Left colon (tissue), 2 donors: ENCODE data around the gene SHISAL2A. TPM values are rescaled to one million over a fixed set of nuclear protein-coding genes. Genes with fewer than 3 reads are reported as not detected.

ENCODE experiments used
- ATAC-seq: fragments of 200-7000 bp; cut with Tn5 transposase; one replicate; pipeline ENCODE4 v1.9.1; 2020; ENCODE audit warnings: mild to moderate bottlenecking, moderate library complexity
- DNase-seq, 2 donors: peaks; one replicate each; pipeline ENCODE4 v3.0.0-alpha.2; 2020
- intact Hi-C, 2 donors: fragments of 100-400 bp; cut with DNase I in 1 of 2; cut with micrococcal nuclease in 1 of 2; formaldehyde crosslinking; loops; one replicate each; pipeline versions ENCODE4 v1.11.2 to v1.14.0; 2022; cut with DNase I, micrococcal nuclease
- total RNA-seq, 2 donors: library from RNA; stranded (reverse); fragmentation: NEBNext Ultra II Directional; extraction: Animal tissue kit (Norgen Biotek cat#: 25700); gene quantifications; one replicate each; pipeline ENCODE4 v1.2.1, GENCODE V29; 2021
- donor health status: DM: no; HTN: no; CAD: no.
- donor health status: DM: yes; HTN: yes; CAD: no.

Gene SHISAL2A
- total RNA-seq, 2 donors from 2014 or later = 0.34 to 0.45 TPM

GRCh38 chr1:52651904-52652303, 18.9 kb downstream of the SHISAL2A start:
- ATAC-seq (peak; percentile 71), DNase-seq (no peak)
- intact Hi-C loops = no loop called here

GRCh38 chr1:52653207-52653849, 20.4 kb downstream of the SHISAL2A start:
- DNase-seq (no peak), ATAC-seq (no peak)
- intact Hi-C loops = no loop called here

GRCh38 chr1:52654063-52654462, 21.1 kb downstream of the SHISAL2A start:
- DNase-seq = no peak
- intact Hi-C loops = no loop called here
- ATAC-seq = no peak

- ATAC-seq (no peak), DNase-seq (no peak)
- intact Hi-C loops = no loop called here
Observed at GRCh38 chr1:52657702-52658101, 24.7 kb downstream of the SHISAL2A start.

GRCh38 chr1:52658795-52659194, 25.8 kb downstream of the SHISAL2A start:
- DNase-seq (no peak), ATAC-seq (no peak)
- intact Hi-C loops = no loop called here

GRCh38 chr1:52659356-52659755, 26.4 kb downstream of the SHISAL2A start:
- ATAC-seq (no peak), DNase-seq (no peak)
- intact Hi-C loops = no loop called here

GRCh38 chr1:52659851-52660596, 27.1 kb downstream of the SHISAL2A start:
- DNase-seq (no peak), ATAC-seq (no peak)
- intact Hi-C loops = no loop called here

GRCh38 chr1:52660807-52661206, 27.8 kb downstream of the SHISAL2A start:
- no peak for ATAC-seq
- intact Hi-C loops = no loop called here
- DNase-seq = no peak

- intact Hi-C loops = no loop called here
- no peak for DNase-seq
- ATAC-seq = no peak
Observed at GRCh38 chr1:52662645-52663313, 29.8 kb downstream of the SHISAL2A start.

- ATAC-seq (no peak), DNase-seq (no peak)
- intact Hi-C loops = no loop called here
Observed at GRCh38 chr1:52663716-52664115, 30.7 kb downstream of the SHISAL2A start.

GRCh38 chr1:52665006-52665941, 32.3 kb downstream of the SHISAL2A start:
- intact Hi-C loops = no loop called here
- no peak for ATAC-seq
- DNase-seq = no peak

- intact Hi-C loops = no loop called here
- no peak for ATAC-seq
- DNase-seq = no peak
Observed at GRCh38 chr1:52667290-52667689, 34.3 kb downstream of the SHISAL2A start.

- intact Hi-C loops = no loop called here
- ATAC-seq (no peak), DNase-seq (no peak)
Observed at GRCh38 chr1:52667984-52668383, 35.0 kb downstream of the SHISAL2A start.

- intact Hi-C loops = no loop called here
- ATAC-seq (no peak), DNase-seq (no peak)
Observed at GRCh38 chr1:52668711-52669110, 35.7 kb downstream of the SHISAL2A start.

GRCh38 chr1:52669696-52670095, 36.7 kb downstream of the SHISAL2A start:
- intact Hi-C loops = no loop called here
- no peak for ATAC-seq
- no peak for DNase-seq

GRCh38 chr1:52670604-52671003, 37.6 kb downstream of the SHISAL2A start:
- DNase-seq = no peak
- ATAC-seq = no peak
- intact Hi-C loops = no loop called here

GRCh38 chr1:52672946-52673345, 40.0 kb downstream of the SHISAL2A start:
- ATAC-seq = no peak
- DNase-seq = no peak
- intact Hi-C loops = no loop called here

- intact Hi-C loops = no loop called here
- ATAC-seq (no peak), DNase-seq (no peak)
Observed at GRCh38 chr1:52673513-52673912, 40.5 kb downstream of the SHISAL2A start.
